Stomach (tissue), 9 donors: ENCODE data around the gene TTC7B. TPM values are rescaled to one million over a fixed set of nuclear protein-coding genes. Genes with fewer than 3 reads are reported as not detected.

ENCODE experiments used
- DNase-seq, 2 donors: peaks; one replicate each; pipeline versions ENCODE4 v3.0.0 to v3.0.0-alpha.2; 2013 to 2019
- H3K27ac ChIP-seq, 5 donors: fragments of 200-600 bp in 4 of 5; sonication (generic) in 4 of 5; one replicate each; pipeline ENCODE4 v1.5.1; 2013 to 2019; ENCODE audit warnings: mild to moderate bottlenecking in 1 of 5, moderate library complexity in 1 of 5
- H3K27me3 ChIP-seq, 3 donors: fragments of 200-600 bp; sonication (generic); one replicate each; pipeline ENCODE4 v1.5.1; 2017 to 2019; ENCODE audit warnings: mixed run types in 1 of 3
- H3K36me3 ChIP-seq, 4 donors: fragments of 200-600 bp; sonication (generic); 1 replicate in 3 of 4; 2 replicates in 1 of 4; pipeline ENCODE4 v1.5.1; 2016 to 2019
- H3K4me1 ChIP-seq, 4 donors: fragments of 200-600 bp; sonication (generic); one replicate each; pipeline ENCODE4 v1.5.1; 2016 to 2019
- H3K4me3 ChIP-seq, 4 donors: fragments of 200-600 bp; sonication (generic) in 3 of 4; one replicate each; pipeline ENCODE4 v1.5.1; 2016 to 2019; ENCODE audit warnings: mild to moderate bottlenecking in 1 of 4
- H3K9me3 ChIP-seq, 4 donors: fragments of 200-600 bp; sonication (generic); one replicate each; pipeline ENCODE4 v1.5.1; 2016 to 2019
- CTCF ChIP-seq, 7 experiments: fragments of 450-650 bp in 4 of 7; fragments of 200-600 bp in 3 of 7; sonication (generic) in 3 of 7; IDR thresholded peaks; one replicate each; pipeline ENCODE4 v1.5.1; 2016 to 2019; ENCODE audit warnings: antibody characterized with exemption in 7 of 7, control low read depth in 2 of 7, mild to moderate bottlenecking in 1 of 7
- EP300 ChIP-seq: sonication (generic); formaldehyde crosslinking; IDR thresholded peaks from one replicate; pipeline ENCODE4 v1.6.1; 2017; ENCODE audit warnings: antibody characterized with exemption
- POLR2A ChIP-seq, 4 donors: fragments of 450-650 bp; IDR thresholded peaks; one replicate each; pipeline ENCODE4 v1.6.1; 2016; ENCODE audit warnings: antibody characterized with exemption in 4 of 4, control low read depth in 2 of 4, mild to moderate bottlenecking in 1 of 4, moderate library complexity in 1 of 4
- POLR2AphosphoS5 ChIP-seq, 3 donors: sonication (generic); formaldehyde crosslinking; IDR thresholded peaks; one replicate each; pipeline ENCODE4 v1.6.1; 2016; ENCODE audit warnings: antibody characterized with exemption in 3 of 3
- WGBS, 5 donors: extraction: QIAGEN DNeasy Blood & Tissue Kit in 3 of 5; methylation state at CpG; one replicate each; pipeline versions ENCODE4 v1.1.5 to v1.1.7; 2013 to 2018; 5-methylcytosine and 5-hydroxymethylcytosine counted together
- intact Hi-C: fragments of 100-400 bp; cut with DNase I; formaldehyde crosslinking; loops from one replicate; pipeline ENCODE4 v1.15.1; 2023; ENCODE audit warnings: low total_unique reads
- polyA plus RNA-seq, 3 donors: library from polyadenylated mRNA; stranded (reverse); fragments of 200-250 nt; gene quantifications; one replicate each; pipeline ENCODE4 v1.2.3, GENCODE V29; 2013
- total RNA-seq, 5 donors: library from RNA; depleted of rRNA; stranded (reverse); fragments of >200 nt; gene quantifications; one replicate each; pipeline versions ENCODE4 v1.1.0 to v1.2.3, GENCODE V29; 2014 to 2016
- donor health status: healthy with polysubstance abuse.
- donor health status: Bipolar disorder and iron deficiency.
- donor health status: healthy.

Gene TTC7B
- total and polyA plus RNA-seq, 8 donors: 6.8 to 110 (median 17.7) TPM

- 82 to 96% (median 91%) methylated on average over 4 of the region's 4 CpGs for WGBS, 5 donors
- H3K27me3 ChIP-seq: no peaks in the 10 kb centered on the region
- no peaks in the 10 kb centered on the region for H3K4me1 ChIP-seq
- H3K9me3 ChIP-seq: no peaks in the 10 kb centered on the region
- H3K36me3 ChIP-seq: peaks cover 7 to 99% (median 67%) of the 10 kb centered on the region in 4 donors
- intact Hi-C loops: no loop called here
- no peak overlapping the region for H3K27ac ChIP-seq
- TF ChIP-seq EP300 (no peak), POLR2AphosphoS5 (IDR thresholded peaks at IDR 0.05) (no peak), CTCF (IDR thresholded peaks at IDR 0.05) (no peak), POLR2A (IDR thresholded peaks at IDR 0.05) (no peak)
- H3K4me3 ChIP-seq: no peak overlapping the region
- DNase-seq: no peak
Observed at GRCh38 chr14:90781344-90781761, 34.9 kb downstream of the TTC7B start.

GRCh38 chr14:90780519-90780918, 35.7 kb downstream of the TTC7B start:
- no peak for TF ChIP-seq POLR2AphosphoS5 (IDR thresholded peaks at IDR 0.05)
- Histone ChIP-seq H3K27ac (no peak overlapping the region), H3K4me1 (no peaks in the 10 kb centered on the region), H3K27me3 (no peaks in the 10 kb centered on the region), H3K4me3 (no peak overlapping the region), H3K9me3 (no peaks in the 10 kb centered on the region), H3K36me3 (peaks cover 7 to 99% (median 66%) of the 10 kb centered on the region in 4 donors)
- WGBS, 5 donors: 79 to 96% (median 87%) methylated on average over 11 to 12 of the region's 12 CpGs
- DNase-seq: no peak
- intact Hi-C loops: no loop called here

- DNase-seq: peak in 1 of 2 donors; percentile 24
- intact Hi-C loops: no loop called here
- whole genome bisulfite sequencing, 5 donors: 85 to 96% (median 87%) methylated on average over 12 to 13 of the region's 13 CpGs
- Histone ChIP-seq H3K4me3 (no peak overlapping the region), H3K9me3 (no peaks in the 10 kb centered on the region), H3K27me3 (no peaks in the 10 kb centered on the region), H3K36me3 (peaks cover 7 to 99% (median 60%) of the 10 kb centered on the region in 4 donors), H3K4me1 (no peaks in the 10 kb centered on the region), H3K27ac (no peak overlapping the region)
- TF ChIP-seq CTCF (IDR thresholded peaks at IDR 0.05) (no peak), POLR2A (IDR thresholded peaks at IDR 0.05) (no peak), EP300 (no peak), POLR2AphosphoS5 (IDR thresholded peaks at IDR 0.05) (no peak)
Observed at GRCh38 chr14:90778571-90779255, 37.5 kb downstream of the TTC7B start.

- TF ChIP-seq POLR2A (IDR thresholded peaks at IDR 0.05) (no peak), EP300 (no peak), CTCF (IDR thresholded peaks at IDR 0.05) (no peak), POLR2AphosphoS5 (IDR thresholded peaks at IDR 0.05) (no peak)
- intact Hi-C loops: no loop called here
- no peak for DNase-seq
Observed at GRCh38 chr14:90777830-90778485, 38.3 kb downstream of the TTC7B start.

GRCh38 chr14:90777358-90777757, 38.9 kb downstream of the TTC7B start:
- no peaks in the 10 kb centered on the region for H3K9me3 ChIP-seq
- 74 to 88% (median 77%) methylated on average over 2 of the region's 2 CpGs for WGBS, 5 donors
- H3K4me1 ChIP-seq: no peaks in the 10 kb centered on the region
- peaks cover 7 to 99% (median 58%) of the 10 kb centered on the region in 4 donors for H3K36me3 ChIP-seq
- H3K4me3 ChIP-seq: no peak overlapping the region
- no peaks in the 10 kb centered on the region for H3K27me3 ChIP-seq
- TF ChIP-seq EP300: no peak
- no peak for TF ChIP-seq POLR2AphosphoS5 (IDR thresholded peaks at IDR 0.05)
- no peak for TF ChIP-seq CTCF (IDR thresholded peaks at IDR 0.05)
- no peak for TF ChIP-seq POLR2A (IDR thresholded peaks at IDR 0.05)
- no peak for DNase-seq
- intact Hi-C loops: no loop called here
- no peak overlapping the region for H3K27ac ChIP-seq

More at GRCh38 chr14:90777830-90778485, 38.3 kb downstream of the TTC7B start:
- H3K9me3 ChIP-seq: no peaks in the 10 kb centered on the region
- no peak overlapping the region for H3K4me3 ChIP-seq
- H3K27me3 ChIP-seq: no peaks in the 10 kb centered on the region
- no peaks in the 10 kb centered on the region for H3K4me1 ChIP-seq
- WGBS, 5 donors: 76 to 84% (median 80%) methylated on average over 11 of the region's 11 CpGs
- no peak overlapping the region for H3K27ac ChIP-seq
- peaks cover 7 to 99% (median 59%) of the 10 kb centered on the region in 4 donors for H3K36me3 ChIP-seq
